KMS-11 (cell line): ENCODE results near the gene ANKRD63.

Source experiments
- H2AFZ ChIP-seq: fragments of 200-600 bp; sonication (generic); 2 replicates; pipeline ENCODE4 v1.6.1; 2016; ENCODE audit warnings: antibody characterized with exemption, mixed run types, low read depth
- H3K27ac ChIP-seq: fragments of 200-600 bp; sonication (generic); 2 replicates; pipeline ENCODE4 v1.6.1; 2016; ENCODE audit warnings: mild to moderate bottlenecking, mixed run types
- H3K27me3 ChIP-seq: fragments of 200-600 bp; sonication (generic); 2 replicates; pipeline ENCODE4 v1.6.1; 2017; ENCODE audit warnings: mild to moderate bottlenecking, low read depth, mixed run types, moderate library complexity; ENCODE audit not compliant: insufficient read depth
- H3K36me3 ChIP-seq: fragments of 200-600 bp; sonication (generic); 2 replicates; pipeline ENCODE4 v1.6.1; 2017; ENCODE audit warnings: mild to moderate bottlenecking, mixed run types; ENCODE audit not compliant: insufficient read depth
- H3K4me1 ChIP-seq: fragments of 200-600 bp; sonication (generic); 2 replicates; pipeline ENCODE4 v1.6.1; 2016; ENCODE audit warnings: mild to moderate bottlenecking, low read depth, mixed run types; ENCODE audit not compliant: poor library complexity, severe bottlenecking
- H3K4me2 ChIP-seq: fragments of 200-600 bp; sonication (generic); 2 replicates; pipeline ENCODE4 v1.7.0; 2016; ENCODE audit warnings: mild to moderate bottlenecking, mixed run types
- H3K4me3 ChIP-seq: fragments of 200-600 bp; sonication (generic); IDR thresholded peaks from 2 replicates; pipeline ENCODE4 v1.6.1; 2017; ENCODE audit warnings: low read depth, low read length, mixed read lengths; ENCODE audit not compliant: insufficient read depth
- H3K79me2 ChIP-seq: fragments of 200-600 bp; sonication (generic); 2 replicates; pipeline ENCODE4 v1.6.1; 2016; ENCODE audit warnings: low read depth, mixed run types; ENCODE audit not compliant: insufficient read depth
- H3K9ac ChIP-seq: fragments of 200-600 bp; sonication (generic); 2 replicates; pipeline ENCODE4 v1.6.1; 2016; ENCODE audit warnings: mild to moderate bottlenecking, mixed run types
- H4K20me1 ChIP-seq: fragments of 200-600 bp; sonication (generic); 2 replicates; pipeline ENCODE4 v1.6.1; 2016; ENCODE audit warnings: mild to moderate bottlenecking, mixed run types; ENCODE audit not compliant: insufficient read depth
- TF ChIP-seq, protein P1 (sequence below): fragments of 200-600 bp; sonication (generic); conservative IDR thresholded peaks from 2 replicates; pipeline ENCODE4 v1.6.1; 2017; ENCODE audit warnings: low read depth, mild to moderate bottlenecking, antibody characterized with exemption, low read length, moderate library complexity, mixed read lengths

The ANKRD63 gene

DNA sequence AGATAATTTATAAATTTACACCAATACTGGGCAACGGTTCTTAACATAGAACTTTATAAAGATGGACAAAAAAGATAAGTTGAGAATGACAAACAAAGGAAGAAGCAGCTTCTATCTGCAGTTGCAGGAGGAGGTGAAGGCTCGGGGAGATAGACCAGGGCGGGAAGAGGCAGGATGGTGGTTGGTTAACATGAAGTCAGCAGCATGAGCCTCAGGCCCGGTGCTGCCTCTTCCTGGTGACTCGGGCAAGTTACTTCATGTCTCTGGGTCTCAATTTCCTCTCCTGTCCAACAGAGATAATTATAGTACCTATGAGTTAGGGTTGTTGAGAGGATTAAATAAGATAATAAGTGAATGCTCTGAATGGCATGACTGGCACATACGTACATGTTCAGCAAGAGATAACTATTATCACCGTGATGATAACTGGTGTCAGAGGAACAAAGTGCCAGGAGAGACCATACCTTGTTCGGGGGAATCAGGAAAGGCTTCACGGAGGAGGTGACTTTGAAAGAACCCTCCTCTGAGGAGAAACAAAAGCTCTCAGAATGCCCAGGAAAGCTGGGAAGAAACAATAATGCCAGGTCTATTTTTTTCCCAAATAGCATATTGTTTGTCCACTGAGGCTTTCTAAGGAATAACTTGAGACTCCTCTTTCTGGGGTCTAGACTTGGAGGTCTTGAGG, 39.6 kb downstream of the ANKRD63 start:
- TF ChIP-seq, protein P1, sequence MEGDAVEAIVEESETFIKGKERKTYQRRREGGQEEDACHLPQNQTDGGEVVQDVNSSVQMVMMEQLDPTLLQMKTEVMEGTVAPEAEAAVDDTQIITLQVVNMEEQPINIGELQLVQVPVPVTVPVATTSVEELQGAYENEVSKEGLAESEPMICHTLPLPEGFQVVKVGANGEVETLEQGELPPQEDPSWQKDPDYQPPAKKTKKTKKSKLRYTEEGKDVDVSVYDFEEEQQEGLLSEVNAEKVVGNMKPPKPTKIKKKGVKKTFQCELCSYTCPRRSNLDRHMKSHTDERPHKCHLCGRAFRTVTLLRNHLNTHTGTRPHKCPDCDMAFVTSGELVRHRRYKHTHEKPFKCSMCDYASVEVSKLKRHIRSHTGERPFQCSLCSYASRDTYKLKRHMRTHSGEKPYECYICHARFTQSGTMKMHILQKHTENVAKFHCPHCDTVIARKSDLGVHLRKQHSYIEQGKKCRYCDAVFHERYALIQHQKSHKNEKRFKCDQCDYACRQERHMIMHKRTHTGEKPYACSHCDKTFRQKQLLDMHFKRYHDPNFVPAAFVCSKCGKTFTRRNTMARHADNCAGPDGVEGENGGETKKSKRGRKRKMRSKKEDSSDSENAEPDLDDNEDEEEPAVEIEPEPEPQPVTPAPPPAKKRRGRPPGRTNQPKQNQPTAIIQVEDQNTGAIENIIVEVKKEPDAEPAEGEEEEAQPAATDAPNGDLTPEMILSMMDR: no peak
- Histone ChIP-seq H3K4me1 (no peaks in the 10 kb centered on the region), H3K27me3 (no peaks in the 10 kb centered on the region), H2AFZ (no peak overlapping the region), H3K36me3 (no peaks in the 10 kb centered on the region), H3K4me2 (no peak overlapping the region), H3K9ac (no peak overlapping the region), H3K4me3 (no peak overlapping the region), H4K20me1 (no peaks in the 10 kb centered on the region), H3K27ac (no peak overlapping the region), H3K79me2 (no peaks in the 10 kb centered on the region)

DNA sequence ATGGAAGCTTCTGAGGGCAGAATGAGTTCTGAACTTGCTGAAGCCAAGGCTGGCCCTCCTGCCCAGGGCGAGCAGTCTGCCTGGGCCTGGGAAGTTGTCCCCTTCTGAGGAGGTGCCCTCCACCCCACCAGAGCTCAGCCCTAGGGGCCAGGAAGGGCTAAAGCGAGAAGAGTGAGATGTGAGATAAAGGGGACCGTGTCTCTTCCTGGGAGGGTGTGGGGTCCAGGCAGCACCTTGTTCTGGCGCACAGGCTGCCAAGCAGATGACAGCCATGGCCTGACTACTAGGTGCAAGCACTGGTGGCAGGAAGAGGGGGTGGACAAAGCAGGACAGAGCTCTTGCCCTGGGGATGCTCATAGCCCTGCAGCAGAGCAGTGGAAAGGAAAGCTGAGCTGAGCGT, 40.3 kb downstream of the ANKRD63 start:
- Histone ChIP-seq H3K4me2 (no peak overlapping the region), H3K4me3 (no peak overlapping the region), H3K4me1 (no peaks in the 10 kb centered on the region), H3K36me3 (no peaks in the 10 kb centered on the region), H3K9ac (no peak overlapping the region), H4K20me1 (no peaks in the 10 kb centered on the region), H2AFZ (no peak overlapping the region), H3K27ac (no peak overlapping the region), H3K27me3 (no peaks in the 10 kb centered on the region), H3K79me2 (no peaks in the 10 kb centered on the region)
- TF ChIP-seq, protein P1: no peak

DNA sequence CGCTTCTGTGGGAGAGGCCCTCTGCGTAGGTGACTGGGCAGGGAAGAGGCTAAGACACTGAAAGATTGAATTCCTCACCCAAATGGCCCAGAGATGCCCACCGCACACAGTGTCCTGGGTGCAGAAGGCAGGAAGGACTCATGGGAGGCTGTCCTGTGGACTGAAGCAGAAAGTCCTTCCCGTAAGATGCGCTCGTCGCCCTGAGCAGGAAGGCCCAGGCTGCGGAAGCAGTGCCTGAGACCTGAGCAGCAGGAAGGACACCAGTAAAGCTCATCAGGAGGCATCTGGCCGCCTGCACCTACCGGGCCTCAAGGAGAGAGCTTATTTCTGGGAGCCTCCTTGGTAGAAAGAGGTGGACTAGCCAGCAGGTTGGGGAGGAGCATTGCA, 40.7 kb downstream of the ANKRD63 start:
- H3K4me2 ChIP-seq: no peak overlapping the region
- no peak overlapping the region for H3K9ac ChIP-seq
- no peak overlapping the region for H3K4me3 ChIP-seq
- H3K27ac ChIP-seq: no peak overlapping the region
- no peak overlapping the region for H2AFZ ChIP-seq
- no peaks in the 10 kb centered on the region for H3K36me3 ChIP-seq
- TF ChIP-seq, protein P1: no peak
- H3K27me3 ChIP-seq: no peaks in the 10 kb centered on the region
- no peaks in the 10 kb centered on the region for H3K79me2 ChIP-seq
- no peaks in the 10 kb centered on the region for H4K20me1 ChIP-seq
- no peaks in the 10 kb centered on the region for H3K4me1 ChIP-seq

DNA sequence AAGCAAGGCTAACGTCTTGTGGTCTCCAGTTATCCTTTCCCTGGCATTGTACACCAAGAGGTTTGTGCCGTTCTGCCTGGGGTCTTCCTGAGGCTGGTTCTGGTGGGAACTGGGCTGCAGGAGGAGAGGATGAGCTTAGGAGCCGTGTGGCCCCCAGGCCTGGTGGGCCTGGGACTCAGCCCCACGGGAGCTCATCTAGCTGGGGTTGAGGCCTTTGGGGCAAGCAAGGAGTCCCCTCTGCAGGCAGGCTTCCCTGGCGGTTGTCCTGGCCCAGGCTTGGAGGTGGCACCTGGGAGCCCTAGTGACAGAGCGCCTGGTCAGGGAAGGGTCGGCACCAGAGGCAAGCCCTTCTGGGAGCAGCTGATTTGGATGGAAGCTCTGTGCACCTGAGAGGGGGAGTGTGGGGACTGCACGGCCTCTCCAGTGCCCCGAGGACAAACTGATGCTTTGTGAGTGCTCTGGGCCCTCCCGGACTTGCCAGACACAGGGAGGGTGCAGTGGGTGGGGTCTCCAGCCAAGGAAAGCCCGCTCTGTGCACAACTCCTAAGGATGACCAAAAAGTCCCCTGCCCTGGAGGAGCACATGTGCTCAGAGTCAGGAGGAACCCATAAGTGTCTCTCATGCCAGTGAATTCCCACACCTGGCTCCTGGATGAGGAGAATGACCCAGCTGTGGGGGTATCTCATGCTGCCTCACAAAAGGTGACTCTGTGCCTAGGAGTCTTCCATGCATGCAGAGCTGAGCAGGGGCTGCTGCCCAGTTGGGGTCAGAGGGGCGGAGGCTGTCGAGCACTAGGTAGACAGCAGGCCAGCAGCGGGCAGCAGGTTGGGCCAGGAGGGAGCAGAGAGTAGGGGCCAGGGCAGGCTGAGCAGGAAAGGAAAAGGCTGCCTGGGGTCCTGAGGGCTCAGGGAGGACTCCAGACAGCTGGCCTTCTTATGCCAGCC, 41.3 kb downstream of the ANKRD63 start:
- Histone ChIP-seq H4K20me1 (no peaks in the 10 kb centered on the region), H3K27ac (no peak overlapping the region), H3K36me3 (no peaks in the 10 kb centered on the region), H3K4me1 (no peaks in the 10 kb centered on the region), H3K79me2 (no peaks in the 10 kb centered on the region), H3K4me2 (no peak overlapping the region), H2AFZ (no peak overlapping the region), H3K9ac (no peak overlapping the region), H3K4me3 (no peak overlapping the region), H3K27me3 (no peaks in the 10 kb centered on the region)
- TF ChIP-seq, protein P1: no peak
